Osteoblast (primary cell): Measurements from ENCODE around the gene TFIP11. TPM values are rescaled to one million over a fixed set of nuclear protein-coding genes. Genes with fewer than 3 reads are reported as not detected.

Experiments
- DNase-seq: peaks from one replicate; pipeline ENCODE4 v3.0.0; 2011; ENCODE audit warnings: low spot score, mixed read lengths; ENCODE audit not compliant: insufficient read length; ENCODE audit errors: missing footprints
- H2AFZ ChIP-seq: 2 replicates; pipeline ENCODE4 v1.6.0; 2011; ENCODE audit warnings: mild to moderate bottlenecking, low read length
- H3K27ac ChIP-seq: 2 replicates; pipeline ENCODE4 v1.5.1; 2011; ENCODE audit warnings: mild to moderate bottlenecking, low read depth, low read length, moderate library complexity
- H3K27me3 ChIP-seq: 2 replicates; pipeline ENCODE4 v1.6.0; 2012; ENCODE audit warnings: mild to moderate bottlenecking, control low read depth, inconsistent platforms, low read length, moderate library complexity; ENCODE audit not compliant: insufficient read depth
- H3K36me3 ChIP-seq: 2 replicates; pipeline ENCODE4 v1.5.1; 2011; ENCODE audit warnings: mild to moderate bottlenecking, low read length, control low read depth, moderate library complexity; ENCODE audit not compliant: insufficient read depth
- H3K4me1 ChIP-seq: 2 replicates; pipeline ENCODE4 v1.5.1; 2011; ENCODE audit warnings: mild to moderate bottlenecking, low read length, control low read depth, moderate library complexity; ENCODE audit not compliant: insufficient read depth
- H3K4me2 ChIP-seq: 2 replicates; pipeline ENCODE4 v1.6.0; 2011; ENCODE audit warnings: mild to moderate bottlenecking, low read length; ENCODE audit not compliant: insufficient read depth
- H3K4me3 ChIP-seq: fragments of 200-600 bp; sonication (generic); 3 replicates; pipeline ENCODE4 v1.5.1; 2012; ENCODE audit warnings: mild to moderate bottlenecking, low read length, inconsistent platforms; ENCODE audit not compliant: insufficient read depth
- H3K79me2 ChIP-seq: 2 replicates; pipeline ENCODE4 v1.6.0; 2012; ENCODE audit warnings: mild to moderate bottlenecking, low read length, control low read depth, inconsistent platforms; ENCODE audit not compliant: insufficient read depth
- H3K9me3 ChIP-seq: 2 replicates; pipeline ENCODE4 v1.5.1; 2011; ENCODE audit warnings: low read depth, low read length, control low read depth
- H4K20me1 ChIP-seq: 2 replicates; pipeline ENCODE4 v1.6.0; 2012; ENCODE audit warnings: mild to moderate bottlenecking, low read length, control low read depth; ENCODE audit not compliant: insufficient read depth
- CTCF ChIP-seq: IDR thresholded peaks from 2 replicates; pipeline ENCODE4 v1.5.1; 2011; ENCODE audit warnings: mild to moderate bottlenecking, low read depth, low read length, moderate library complexity; ENCODE audit errors: extremely low read depth
- total RNA-seq: library from RNA; depleted of rRNA; stranded (reverse); fragments of >200 nt; gene quantifications from 2 replicates; pipeline ENCODE4 v1.2.3, GENCODE V29; 2012

TFIP11 gene
- total RNA-seq, 1 donor: 34.7 TPM

GRCh38 chr22:26452236-26453016 is 59.8 kb downstream of the TFIP11 start:
- Histone ChIP-seq H4K20me1 (no peaks in the 10 kb centered on the region), H3K36me3 (peaks cover 24% of the 10 kb centered on the region), H3K79me2 (no peaks in the 10 kb centered on the region), H3K27ac (no peak overlapping the region), H3K4me2 (no peak overlapping the region), H2AFZ (no peak overlapping the region), H3K4me1 (no peaks in the 10 kb centered on the region), H3K27me3 (no peaks in the 10 kb centered on the region), H3K9me3 (no peaks in the 10 kb centered on the region), H3K4me3 (no peak overlapping the region)
- no peak for DNase-seq
- no peak for TF ChIP-seq CTCF

DNA sequence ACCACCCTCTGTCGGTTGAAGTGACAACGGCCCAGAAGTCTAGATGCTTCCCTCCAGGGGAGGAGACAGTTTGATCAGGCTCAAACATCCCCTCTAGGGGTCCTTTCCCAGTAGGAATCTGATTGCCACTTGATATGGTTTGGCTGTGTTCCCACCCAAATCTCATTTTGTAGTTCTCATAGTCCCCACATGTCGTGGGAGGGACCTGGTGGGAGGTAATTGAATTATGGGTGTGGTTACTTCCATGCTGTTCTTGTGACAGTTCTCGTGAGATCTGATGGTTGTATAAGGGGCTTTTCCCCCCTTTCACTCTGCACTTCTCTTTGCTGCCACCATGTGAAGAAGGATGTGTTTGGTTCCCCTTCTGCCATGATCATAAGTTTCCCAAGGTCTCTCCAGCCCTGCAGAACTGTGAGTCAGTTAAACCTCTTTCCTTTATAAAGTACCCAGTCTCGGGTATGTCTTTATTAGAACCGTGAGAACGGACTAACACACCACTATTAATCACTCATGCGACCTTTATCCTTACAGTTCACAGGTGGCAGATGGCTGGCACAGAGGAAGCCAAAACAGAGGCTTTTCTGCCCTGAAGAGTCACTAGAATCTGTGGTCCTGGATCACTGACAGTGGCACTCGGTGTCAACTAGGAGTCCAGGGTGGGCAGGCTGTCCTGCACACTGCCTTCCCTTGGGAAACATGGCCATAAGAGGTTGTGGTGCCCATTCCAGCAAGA is 61.7 kb downstream of the TFIP11 start:
- no peak for TF ChIP-seq CTCF

DNA sequence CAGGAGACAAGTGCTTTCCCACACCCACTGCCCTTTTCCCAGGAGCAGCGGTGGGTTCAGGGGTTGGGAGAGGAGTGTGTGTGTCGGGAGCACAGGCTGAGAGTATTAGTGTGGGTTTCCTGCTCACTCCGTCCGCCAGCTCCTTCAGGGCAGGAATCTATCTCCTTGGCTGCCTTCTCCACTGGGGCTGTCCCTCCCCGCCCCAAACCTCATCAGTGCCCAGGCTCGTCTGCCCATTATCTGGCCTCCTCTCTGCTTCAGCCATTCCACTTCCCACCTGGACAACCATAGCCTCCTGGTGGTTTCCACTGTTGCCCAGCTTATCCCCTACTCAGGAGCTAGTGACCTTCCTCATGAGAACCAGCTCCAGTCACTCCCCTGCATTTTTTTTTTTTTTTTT is 63.3 kb downstream of the TFIP11 start:
- no peak for TF ChIP-seq CTCF
- peaks cover 15% of the 10 kb centered on the region for H3K36me3 ChIP-seq

More for the DNA sequence above, 61.7 kb downstream of the TFIP11 start:
- no peaks in the 10 kb centered on the region for H3K79me2 ChIP-seq
- no peaks in the 10 kb centered on the region for H3K4me1 ChIP-seq
- no peak overlapping the region for H3K4me2 ChIP-seq
- no peak for DNase-seq
- H3K4me3 ChIP-seq: no peak overlapping the region
- no peaks in the 10 kb centered on the region for H4K20me1 ChIP-seq
- peaks cover 15% of the 10 kb centered on the region for H3K36me3 ChIP-seq
- no peak overlapping the region for H3K27ac ChIP-seq
- no peak overlapping the region for H2AFZ ChIP-seq
- H3K27me3 ChIP-seq: no peaks in the 10 kb centered on the region
- H3K9me3 ChIP-seq: no peaks in the 10 kb centered on the region

GRCh38 chr22:26448334-26448733 is 63.9 kb downstream of the TFIP11 start:
- H3K4me2 ChIP-seq: no peak overlapping the region
- no peaks in the 10 kb centered on the region for H4K20me1 ChIP-seq
- no peaks in the 10 kb centered on the region for H3K4me1 ChIP-seq
- no peak overlapping the region for H3K4me3 ChIP-seq
- TF ChIP-seq CTCF: no peak
- H3K27ac ChIP-seq: no peak overlapping the region
- no peaks in the 10 kb centered on the region for H3K27me3 ChIP-seq
- no peak overlapping the region for H2AFZ ChIP-seq
- H3K9me3 ChIP-seq: no peaks in the 10 kb centered on the region
- no peaks in the 10 kb centered on the region for H3K79me2 ChIP-seq
- H3K36me3 ChIP-seq: peaks cover 15% of the 10 kb centered on the region
- DNase-seq: no peak

More for the DNA sequence above, 63.3 kb downstream of the TFIP11 start:
- Histone ChIP-seq H3K4me3 (no peak overlapping the region), H3K27me3 (no peaks in the 10 kb centered on the region), H3K27ac (no peak overlapping the region), H3K9me3 (no peaks in the 10 kb centered on the region), H3K79me2 (no peaks in the 10 kb centered on the region), H4K20me1 (no peaks in the 10 kb centered on the region), H3K4me2 (no peak overlapping the region), H2AFZ (no peak overlapping the region), H3K4me1 (no peaks in the 10 kb centered on the region)
- no peak for DNase-seq
